ENCODE data around the gene LGI4. TPM values are rescaled to one million over a fixed set of nuclear protein-coding genes. Genes with fewer than 3 reads are reported as not detected.

LGI4 gene
- total and polyA plus RNA-seq, 4 donors = 0.18 to 1.5 (median 1.1) TPM

DNA sequence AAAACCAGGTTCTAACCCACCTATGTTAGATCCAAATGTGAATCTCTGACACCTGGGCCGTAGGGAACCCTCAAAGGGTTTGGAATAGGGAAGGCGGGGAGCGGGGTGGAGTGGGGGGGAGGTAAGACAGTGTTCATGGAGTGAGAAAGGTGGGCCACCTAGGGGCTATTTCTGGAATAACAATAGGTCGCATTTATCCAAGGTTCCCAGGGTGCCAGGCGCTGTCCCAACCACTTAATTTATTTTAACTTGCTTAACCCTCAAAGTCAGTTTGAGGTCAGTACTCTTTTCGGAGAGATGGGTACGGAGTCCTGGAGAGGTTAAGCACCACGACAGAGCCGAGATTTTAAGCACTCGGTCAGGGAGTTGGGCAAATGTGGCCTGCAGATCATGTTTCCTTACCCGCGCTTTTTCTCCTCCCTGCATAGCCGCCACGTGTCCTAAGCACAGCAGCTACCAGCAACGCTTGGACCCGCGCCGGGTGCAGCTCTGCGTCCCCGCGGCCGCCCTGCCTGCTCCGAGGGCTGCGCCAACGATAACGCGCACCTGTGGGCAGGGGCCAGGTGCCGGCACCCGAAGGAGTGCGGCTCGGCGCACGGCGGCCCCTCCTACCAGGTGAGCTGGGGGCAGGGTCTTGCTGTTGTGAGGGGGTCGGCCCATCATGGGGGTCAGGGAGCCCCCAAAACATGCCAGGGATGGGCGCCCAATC lies 44.2 kb downstream of the LGI4 start (continued):
- peak in 1 of 2 donors; percentile 34 for TF ChIP-seq HNF4A (conservative IDR thresholded peaks at IDR 0.05)
- TF ChIP-seq SP1 (IDR thresholded peaks at IDR 0.05) = no peak
- TF ChIP-seq, protein P1, sequence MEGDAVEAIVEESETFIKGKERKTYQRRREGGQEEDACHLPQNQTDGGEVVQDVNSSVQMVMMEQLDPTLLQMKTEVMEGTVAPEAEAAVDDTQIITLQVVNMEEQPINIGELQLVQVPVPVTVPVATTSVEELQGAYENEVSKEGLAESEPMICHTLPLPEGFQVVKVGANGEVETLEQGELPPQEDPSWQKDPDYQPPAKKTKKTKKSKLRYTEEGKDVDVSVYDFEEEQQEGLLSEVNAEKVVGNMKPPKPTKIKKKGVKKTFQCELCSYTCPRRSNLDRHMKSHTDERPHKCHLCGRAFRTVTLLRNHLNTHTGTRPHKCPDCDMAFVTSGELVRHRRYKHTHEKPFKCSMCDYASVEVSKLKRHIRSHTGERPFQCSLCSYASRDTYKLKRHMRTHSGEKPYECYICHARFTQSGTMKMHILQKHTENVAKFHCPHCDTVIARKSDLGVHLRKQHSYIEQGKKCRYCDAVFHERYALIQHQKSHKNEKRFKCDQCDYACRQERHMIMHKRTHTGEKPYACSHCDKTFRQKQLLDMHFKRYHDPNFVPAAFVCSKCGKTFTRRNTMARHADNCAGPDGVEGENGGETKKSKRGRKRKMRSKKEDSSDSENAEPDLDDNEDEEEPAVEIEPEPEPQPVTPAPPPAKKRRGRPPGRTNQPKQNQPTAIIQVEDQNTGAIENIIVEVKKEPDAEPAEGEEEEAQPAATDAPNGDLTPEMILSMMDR (IDR thresholded peaks at IDR 0.05; ENCODE audit: low read depth, low read length, missing input control) = peak; percentile 66
- TF ChIP-seq NR2F2 (IDR thresholded peaks at IDR 0.05) = no peak
- TF ChIP-seq, protein P2, sequence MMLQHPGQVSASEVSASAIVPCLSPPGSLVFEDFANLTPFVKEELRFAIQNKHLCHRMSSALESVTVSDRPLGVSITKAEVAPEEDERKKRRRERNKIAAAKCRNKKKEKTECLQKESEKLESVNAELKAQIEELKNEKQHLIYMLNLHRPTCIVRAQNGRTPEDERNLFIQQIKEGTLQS (IDR thresholded peaks at IDR 0.05) = no peak

DNA sequence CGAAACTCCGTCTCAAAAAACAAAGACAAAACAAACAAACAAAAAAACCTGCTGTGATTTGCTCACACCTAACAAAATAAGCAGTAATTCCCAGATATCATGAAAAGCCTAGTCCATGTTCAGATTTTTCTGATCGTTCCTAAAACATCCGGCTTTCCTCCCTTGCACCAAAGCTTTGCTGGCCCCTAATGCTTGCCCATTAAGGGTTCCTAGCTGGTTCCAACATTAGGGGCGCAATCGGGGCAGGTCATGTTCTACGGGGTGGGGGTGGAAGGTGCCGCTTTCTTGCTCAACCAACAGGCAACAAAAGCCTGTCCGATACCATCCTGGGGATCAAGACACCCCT lies 44.7 kb downstream of the LGI4 start:
- 22% methylated on average over 9 of the region's 9 CpGs for WGBS
- Histone ChIP-seq H3K27me3 (ENCODE audit: control insufficient read depth in 4 of 4, insufficient read depth in 4 of 4, low read length in 3 of 4) (no peaks in the 10 kb centered on the region), H3K9me3 (ENCODE audit: control insufficient read depth in 4 of 4, low read length in 3 of 4) (no peaks in the 10 kb centered on the region), H3K36me3 (ENCODE audit: control insufficient read depth in 4 of 4, insufficient read depth in 3 of 4, low read depth in 1 of 4, low read length in 3 of 4) (no peaks in the 10 kb centered on the region), H3K4me1 (ENCODE audit: control insufficient read depth in 4 of 4, insufficient read depth in 4 of 4, low read length in 3 of 4) (peaks cover 3 to 28% (median 17%) of the 10 kb centered on the region in 4 donors), H3K4me3 (ENCODE audit: low read depth in 1 of 3, low read length in 3 of 3) (peak overlapping the region in 2 of 3 donors; percentile 37 to 52), H3K27ac (ENCODE audit: low read depth in 1 of 2, low read length in 2 of 2) (peak overlapping the region; percentile 80 to 92), H3K9ac (ENCODE audit: low read depth in 1 of 2, low read length in 2 of 2) (peak overlapping the region in 1 of 2 donors; percentile 62)
- TF ChIP-seq YY1 (IDR thresholded peaks at IDR 0.05) (no peak), GABPA (IDR thresholded peaks at IDR 0.05 in 1 of 2, conservative IDR thresholded peaks at IDR 0.05 in 1 of 2) (no peak), JUND (IDR thresholded peaks at IDR 0.05) (no peak), EGR1 (IDR thresholded peaks at IDR 0.05; ENCODE audit: low read depth in 2 of 2) (no peak), NR2F2 (IDR thresholded peaks at IDR 0.05) (no peak), HNF4A (conservative IDR thresholded peaks at IDR 0.05) (no peak), FOXA1 (IDR thresholded peaks at IDR 0.05) (no peak), RAD21 (IDR thresholded peaks at IDR 0.05) (no peak), FOXA2 (IDR thresholded peaks at IDR 0.05) (no peak), TAF1 (conservative IDR thresholded peaks at IDR 0.05) (no peak), RXRA (IDR thresholded peaks at IDR 0.05) (no peak), HNF4G (IDR thresholded peaks at IDR 0.05) (no peak), SP1 (IDR thresholded peaks at IDR 0.05) (no peak)
- TF ChIP-seq, protein P3, sequence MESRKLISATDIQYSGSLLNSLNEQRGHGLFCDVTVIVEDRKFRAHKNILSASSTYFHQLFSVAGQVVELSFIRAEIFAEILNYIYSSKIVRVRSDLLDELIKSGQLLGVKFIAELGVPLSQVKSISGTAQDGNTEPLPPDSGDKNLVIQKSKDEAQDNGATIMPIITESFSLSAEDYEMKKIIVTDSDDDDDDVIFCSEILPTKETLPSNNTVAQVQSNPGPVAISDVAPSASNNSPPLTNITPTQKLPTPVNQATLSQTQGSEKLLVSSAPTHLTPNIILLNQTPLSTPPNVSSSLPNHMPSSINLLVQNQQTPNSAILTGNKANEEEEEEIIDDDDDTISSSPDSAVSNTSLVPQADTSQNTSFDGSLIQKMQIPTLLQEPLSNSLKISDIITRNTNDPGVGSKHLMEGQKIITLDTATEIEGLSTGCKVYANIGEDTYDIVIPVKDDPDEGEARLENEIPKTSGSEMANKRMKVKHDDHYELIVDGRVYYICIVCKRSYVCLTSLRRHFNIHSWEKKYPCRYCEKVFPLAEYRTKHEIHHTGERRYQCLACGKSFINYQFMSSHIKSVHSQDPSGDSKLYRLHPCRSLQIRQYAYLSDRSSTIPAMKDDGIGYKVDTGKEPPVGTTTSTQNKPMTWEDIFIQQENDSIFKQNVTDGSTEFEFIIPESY (IDR thresholded peaks at IDR 0.05) = no peak
- TF ChIP-seq, protein P2 (IDR thresholded peaks at IDR 0.05) = no peak
- TF ChIP-seq, protein P1 (IDR thresholded peaks at IDR 0.05; ENCODE audit: low read depth, low read length, missing input control) = no peak
- TF ChIP-seq, protein P4, sequence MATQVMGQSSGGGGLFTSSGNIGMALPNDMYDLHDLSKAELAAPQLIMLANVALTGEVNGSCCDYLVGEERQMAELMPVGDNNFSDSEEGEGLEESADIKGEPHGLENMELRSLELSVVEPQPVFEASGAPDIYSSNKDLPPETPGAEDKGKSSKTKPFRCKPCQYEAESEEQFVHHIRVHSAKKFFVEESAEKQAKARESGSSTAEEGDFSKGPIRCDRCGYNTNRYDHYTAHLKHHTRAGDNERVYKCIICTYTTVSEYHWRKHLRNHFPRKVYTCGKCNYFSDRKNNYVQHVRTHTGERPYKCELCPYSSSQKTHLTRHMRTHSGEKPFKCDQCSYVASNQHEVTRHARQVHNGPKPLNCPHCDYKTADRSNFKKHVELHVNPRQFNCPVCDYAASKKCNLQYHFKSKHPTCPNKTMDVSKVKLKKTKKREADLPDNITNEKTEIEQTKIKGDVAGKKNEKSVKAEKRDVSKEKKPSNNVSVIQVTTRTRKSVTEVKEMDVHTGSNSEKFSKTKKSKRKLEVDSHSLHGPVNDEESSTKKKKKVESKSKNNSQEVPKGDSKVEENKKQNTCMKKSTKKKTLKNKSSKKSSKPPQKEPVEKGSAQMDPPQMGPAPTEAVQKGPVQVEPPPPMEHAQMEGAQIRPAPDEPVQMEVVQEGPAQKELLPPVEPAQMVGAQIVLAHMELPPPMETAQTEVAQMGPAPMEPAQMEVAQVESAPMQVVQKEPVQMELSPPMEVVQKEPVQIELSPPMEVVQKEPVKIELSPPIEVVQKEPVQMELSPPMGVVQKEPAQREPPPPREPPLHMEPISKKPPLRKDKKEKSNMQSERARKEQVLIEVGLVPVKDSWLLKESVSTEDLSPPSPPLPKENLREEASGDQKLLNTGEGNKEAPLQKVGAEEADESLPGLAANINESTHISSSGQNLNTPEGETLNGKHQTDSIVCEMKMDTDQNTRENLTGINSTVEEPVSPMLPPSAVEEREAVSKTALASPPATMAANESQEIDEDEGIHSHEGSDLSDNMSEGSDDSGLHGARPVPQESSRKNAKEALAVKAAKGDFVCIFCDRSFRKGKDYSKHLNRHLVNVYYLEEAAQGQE (IDR thresholded peaks at IDR 0.05) = no peak
- TF ChIP-seq, protein P5, sequence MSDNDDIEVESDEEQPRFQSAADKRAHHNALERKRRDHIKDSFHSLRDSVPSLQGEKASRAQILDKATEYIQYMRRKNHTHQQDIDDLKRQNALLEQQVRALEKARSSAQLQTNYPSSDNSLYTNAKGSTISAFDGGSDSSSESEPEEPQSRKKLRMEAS (IDR thresholded peaks at IDR 0.05) = no peak
- no peak for DNase-seq (ENCODE audit: low spot score)
